SK-MEL-5 (cell line): ENCODE measurements around the gene NUP188. TPM values are rescaled to one million over a fixed set of nuclear protein-coding genes. Genes with fewer than 3 reads are reported as not detected.

Experiments used
- DNase-seq: peaks from one replicate; pipeline ENCODE4 v3.0.0-alpha.2; 2016; ENCODE audit warnings: low read depth, low spot score
- in situ Hi-C: cut with HindIII; loops from 2 replicates; pipeline ENCODE4 v1.10.0; 2016; ENCODE audit warnings: low sequenced_read_pairs, high pct_unique_total_duplicates, low pct_unique_long_range_greater_than_20kb
- total RNA-seq: library from RNA; depleted of rRNA; stranded (reverse); fragments of >200 nt; shearing (Covaris generic); gene quantifications from 2 replicates; pipeline ENCODE4 v1.2.3, GENCODE V29; 2014

The NUP188 gene
- total RNA-seq, 1 experiment from 2014 or later, result 33.9 TPM

- no peak for DNase-seq
- in situ Hi-C loops, result no loop called here
Measured at GRCh38 chr9:128913048-128913900, 34.2 kb upstream of the NUP188 start.

- in situ Hi-C loops, result no loop called here
- DNase-seq, result no peak
Measured at GRCh38 chr9:128913995-128914772, 33.3 kb upstream of the NUP188 start.

GRCh38 chr9:128916204-128916603, 31.3 kb upstream of the NUP188 start:
- DNase-seq, result no peak
- in situ Hi-C loops, result no loop called here

GRCh38 chr9:128916745-128917144, 30.8 kb upstream of the NUP188 start:
- no peak for DNase-seq
- in situ Hi-C loops, result no loop called here

- in situ Hi-C loops, result no loop called here
- DNase-seq, result no peak
Measured at GRCh38 chr9:128917151-128917849, 30.2 kb upstream of the NUP188 start.

GRCh38 chr9:128918921-128919320, 28.6 kb upstream of the NUP188 start:
- in situ Hi-C loops, result no loop called here

GRCh38 chr9:128919402-128920089, 28.0 kb upstream of the NUP188 start:
- no peak for DNase-seq
- in situ Hi-C loops, result no loop called here

More at GRCh38 chr9:128918921-128919320, 28.6 kb upstream of the NUP188 start:
- no peak for DNase-seq

- DNase-seq, result peak; percentile 18
- in situ Hi-C loops, result no loop called here
Measured at GRCh38 chr9:128920381-128921058, 27.0 kb upstream of the NUP188 start, which contains the start of gene PHYHD1. TSS of gene PHYHD1 (plus strand) at chr9:128920982. CDS start at chr9:128922324, 1,342 bp downstream.

- in situ Hi-C loops, result no loop called here
- peak; percentile 71 for DNase-seq
Measured at GRCh38 chr9:128921881-128922763, 25.4 kb upstream of the NUP188 start.

- no peak for DNase-seq
- in situ Hi-C loops, result no loop called here
Measured at GRCh38 chr9:128923493-128923883, 24.0 kb upstream of the NUP188 start.

GRCh38 chr9:128927731-128928411, 19.6 kb upstream of the NUP188 start:
- in situ Hi-C loops, result no loop called here
- DNase-seq, result peak; percentile 69

GRCh38 chr9:128928624-128929023, 18.9 kb upstream of the NUP188 start:
- in situ Hi-C loops, result no loop called here
- DNase-seq, result no peak

GRCh38 chr9:128929560-128929959, 17.9 kb upstream of the NUP188 start:
- no peak for DNase-seq
- in situ Hi-C loops, result no loop called here

GRCh38 chr9:128933731-128934130, 13.8 kb upstream of the NUP188 start:
- DNase-seq, result no peak
- in situ Hi-C loops, result no loop called here

GRCh38 chr9:128936171-128936865, 11.2 kb upstream of the NUP188 start:
- no peak for DNase-seq
- in situ Hi-C loops, result no loop called here
